ENCODE measurements around the gene LRSAM1.

DNA sequence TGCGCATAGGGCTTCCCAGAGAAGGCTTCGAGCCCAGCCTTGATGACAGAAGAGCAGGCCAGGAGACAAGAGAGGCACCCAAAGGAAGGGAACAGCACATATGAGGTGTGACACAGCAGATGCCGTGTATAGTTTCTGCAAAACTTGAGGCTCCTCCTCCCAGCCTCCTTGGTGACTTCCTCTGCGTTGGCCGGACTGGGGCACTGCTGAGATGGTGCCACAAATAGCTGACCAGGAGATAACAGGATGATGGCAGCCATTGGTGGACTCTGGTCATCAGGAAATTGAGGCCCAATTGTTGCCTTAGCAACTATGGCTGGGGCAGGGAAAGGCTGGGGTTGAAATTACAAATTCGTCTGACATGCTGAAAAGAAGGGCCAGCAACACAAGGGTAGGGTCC is 32.0 kb upstream of the LRSAM1 start:
- TF ChIP-seq, protein P1, sequence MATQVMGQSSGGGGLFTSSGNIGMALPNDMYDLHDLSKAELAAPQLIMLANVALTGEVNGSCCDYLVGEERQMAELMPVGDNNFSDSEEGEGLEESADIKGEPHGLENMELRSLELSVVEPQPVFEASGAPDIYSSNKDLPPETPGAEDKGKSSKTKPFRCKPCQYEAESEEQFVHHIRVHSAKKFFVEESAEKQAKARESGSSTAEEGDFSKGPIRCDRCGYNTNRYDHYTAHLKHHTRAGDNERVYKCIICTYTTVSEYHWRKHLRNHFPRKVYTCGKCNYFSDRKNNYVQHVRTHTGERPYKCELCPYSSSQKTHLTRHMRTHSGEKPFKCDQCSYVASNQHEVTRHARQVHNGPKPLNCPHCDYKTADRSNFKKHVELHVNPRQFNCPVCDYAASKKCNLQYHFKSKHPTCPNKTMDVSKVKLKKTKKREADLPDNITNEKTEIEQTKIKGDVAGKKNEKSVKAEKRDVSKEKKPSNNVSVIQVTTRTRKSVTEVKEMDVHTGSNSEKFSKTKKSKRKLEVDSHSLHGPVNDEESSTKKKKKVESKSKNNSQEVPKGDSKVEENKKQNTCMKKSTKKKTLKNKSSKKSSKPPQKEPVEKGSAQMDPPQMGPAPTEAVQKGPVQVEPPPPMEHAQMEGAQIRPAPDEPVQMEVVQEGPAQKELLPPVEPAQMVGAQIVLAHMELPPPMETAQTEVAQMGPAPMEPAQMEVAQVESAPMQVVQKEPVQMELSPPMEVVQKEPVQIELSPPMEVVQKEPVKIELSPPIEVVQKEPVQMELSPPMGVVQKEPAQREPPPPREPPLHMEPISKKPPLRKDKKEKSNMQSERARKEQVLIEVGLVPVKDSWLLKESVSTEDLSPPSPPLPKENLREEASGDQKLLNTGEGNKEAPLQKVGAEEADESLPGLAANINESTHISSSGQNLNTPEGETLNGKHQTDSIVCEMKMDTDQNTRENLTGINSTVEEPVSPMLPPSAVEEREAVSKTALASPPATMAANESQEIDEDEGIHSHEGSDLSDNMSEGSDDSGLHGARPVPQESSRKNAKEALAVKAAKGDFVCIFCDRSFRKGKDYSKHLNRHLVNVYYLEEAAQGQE (IDR thresholded peaks at IDR 0.05; ENCODE audit: low read depth): no peak
- TF ChIP-seq ZBTB7A (IDR thresholded peaks at IDR 0.05; ENCODE audit: low read depth) (no peak), NFIC (IDR thresholded peaks at IDR 0.05) (no peak), TAF1 (IDR thresholded peaks at IDR 0.05; ENCODE audit: low read depth) (no peak)
